ENCODE results near the gene DRD2.

DRD2 gene

GRCh38 chr11:113397212-113397611 is 78.0 kb downstream of the DRD2 start:
- DNase-seq, result no peak

GRCh38 chr11:113396690-113397089 is 78.5 kb downstream of the DRD2 start:
- DNase-seq, result no peak

- DNase-seq, result no peak
These were observed 79.3 kb downstream of the DRD2 start for GRCh38 chr11:113395782-113396336.

GRCh38 chr11:113394919-113395318 is 80.3 kb downstream of the DRD2 start:
- DNase-seq, result no peak

- DNase-seq, result no peak
These were observed 81.7 kb downstream of the DRD2 start for GRCh38 chr11:113393501-113393985.

- DNase-seq, result no peak
These were observed 82.8 kb downstream of the DRD2 start for GRCh38 chr11:113392236-113392921.

- no peak for DNase-seq
These were observed 85.9 kb downstream of the DRD2 start for GRCh38 chr11:113389272-113389671.

- DNase-seq, result no peak
These were observed 87.5 kb downstream of the DRD2 start, which contains the start of gene ANKK1 for GRCh38 chr11:113387605-113388211. Gene ANKK1 (plus strand): TSS chr11:113387779. CDS start chr11:113387885, 106 bp downstream.

GRCh38 chr11:113386866-113387265 is 88.3 kb downstream of the DRD2 start:
- DNase-seq, result no peak

GRCh38 chr11:113385749-113386148 is 89.4 kb downstream of the DRD2 start:
- no peak for DNase-seq

GRCh38 chr11:113384551-113384950 is 90.6 kb downstream of the DRD2 start:
- peak; percentile 82 for DNase-seq

- no peak for DNase-seq
These were observed 93.1 kb downstream of the DRD2 start for GRCh38 chr11:113382121-113382520.

- DNase-seq, result peak; percentile 3
These were observed 96.5 kb downstream of the DRD2 start for GRCh38 chr11:113378692-113379091.

- DNase-seq, result peak; percentile 50
These were observed 97.4 kb downstream of the DRD2 start for GRCh38 chr11:113377681-113378412.

- DNase-seq, result no peak
These were observed 99.0 kb downstream of the DRD2 start for GRCh38 chr11:113376156-113376555.

- no peak for DNase-seq
These were observed 99.8 kb downstream of the DRD2 start for GRCh38 chr11:113375402-113375801.

- DNase-seq, result no peak
These were observed 101.1 kb downstream of the DRD2 start for GRCh38 chr11:113373981-113374560.

GRCh38 chr11:113373306-113373705 is 101.9 kb downstream of the DRD2 start:
- DNase-seq, result peak; percentile 61

GRCh38 chr11:113372309-113372708 is 102.9 kb downstream of the DRD2 start:
- peak; percentile 15 for DNase-seq

GRCh38 chr11:113370634-113371033 is 104.6 kb downstream of the DRD2 start:
- DNase-seq, result no peak

- no peak for DNase-seq
These were observed 105.8 kb downstream of the DRD2 start for GRCh38 chr11:113369411-113369810.

- DNase-seq, result no peak
These were observed 109.3 kb downstream of the DRD2 start for GRCh38 chr11:113365895-113366294.

Measured in fibroblast of skin of right biceps (primary cell).